MCF 10A (cell line): ENCODE data around the gene SHTN1. TPM values are rescaled to one million over a fixed set of nuclear protein-coding genes. Genes with fewer than 3 reads are reported as not detected.

Source experiments
- BruUV-seq: library from RNA; stranded (reverse); fragments of 400-500 nt; replicated peaks from 2 replicates; lab custom pipeline; 2021; lab: Mats Ljungman, UMichigan
- CTCF ChIA-PET: fragments of 300-600 bp; sonication (Branson Sonifier 250); formaldehyde crosslinking; extraction: SDS; loops from one replicate; lab custom pipeline; 2021; ENCODE audit warnings: antibody characterized with exemption, inconsistent platforms; lab: Yijun Ruan, JAX
- POLR2A ChIA-PET: fragments of 300-600, 350-650 bp; sonication (Branson Sonifier 250); formaldehyde crosslinking; extraction: SDS; loops from one replicate; lab custom pipeline; 2020; ENCODE audit warnings: antibody characterized with exemption, inconsistent platforms; lab: Yijun Ruan, JAX
- DNase-seq: peaks from one replicate; pipeline ENCODE4 v3.0.0-alpha.2; 2018; ENCODE audit not compliant: unreplicated experiment
- H3K27ac Mint-ChIP-seq: one replicate; pipeline ENCODE4 v1.8.0; 2022; ENCODE audit warnings: mild to moderate bottlenecking, low read depth, mixed read lengths; ENCODE audit not compliant: unreplicated experiment
- H3K27me3 Mint-ChIP-seq: one replicate; pipeline ENCODE4 v1.8.0; 2022; ENCODE audit warnings: mixed read lengths; ENCODE audit not compliant: insufficient read depth, unreplicated experiment
- H3K36me3 Mint-ChIP-seq: one replicate; pipeline ENCODE4 v1.8.0; 2022; ENCODE audit warnings: mild to moderate bottlenecking, moderate library complexity, mixed read lengths; ENCODE audit not compliant: insufficient read depth, unreplicated experiment
- H3K4me1 Mint-ChIP-seq: one replicate; pipeline ENCODE4 v1.8.0; 2022; ENCODE audit warnings: mixed read lengths; ENCODE audit not compliant: insufficient read depth, unreplicated experiment
- H3K4me3 Mint-ChIP-seq: one replicate; pipeline ENCODE4 v1.8.0; 2022; ENCODE audit warnings: mild to moderate bottlenecking, moderate library complexity, mixed read lengths; ENCODE audit not compliant: unreplicated experiment
- H3K9me3 Mint-ChIP-seq: one replicate; pipeline ENCODE4 v1.8.0; 2022; ENCODE audit warnings: mixed read lengths; ENCODE audit not compliant: unreplicated experiment
- CTCF ChIP-seq: fragments of 200-600 bp; IDR thresholded peaks from one replicate; pipeline ENCODE4 v1.8.0; 2022; ENCODE audit warnings: antibody characterized with exemption, mild to moderate bottlenecking; ENCODE audit not compliant: unreplicated experiment
- intact Hi-C: fragments of 100-400 bp; cut with micrococcal nuclease; formaldehyde crosslinking; loops from 2 replicates; pipeline ENCODE4 v1.14.1; 2022
- total RNA-seq: library from RNA; stranded (reverse); gene quantifications from 2 replicates; pipeline ENCODE4 v1.2.3, GENCODE V29; 2022

SHTN1 gene
- total RNA-seq, 1 experiment from 2014 or later: 39.2 TPM

- ChIA-PET POLR2A (interaction anchor here (1.6 kb wide), 1 partner anchor 22 kb away, joined by 4 read pairs; no protein-coding TSS in a partner anchor), CTCF (interaction anchor here (0.6 to 0.7 kb wide), 2 partner anchors 806 to 1579 kb away, joined by 3 read pairs; no protein-coding TSS in a partner anchor)
- intact Hi-C loops: no loop called here
- H3K27ac Mint-ChIP-seq: no peak overlapping the region
- no TSS peak for BruUV-seq
- H3K4me3 Mint-ChIP-seq: no peak overlapping the region
- H3K4me1 Mint-ChIP-seq: no peaks in the 10 kb centered on the region
- TF ChIP-seq CTCF: no peak
- H3K27me3 Mint-ChIP-seq: no peaks in the 10 kb centered on the region
- H3K9me3 Mint-ChIP-seq: no peaks in the 10 kb centered on the region
- peaks cover 61% of the 10 kb centered on the region for H3K36me3 Mint-ChIP-seq
- DNase-seq: no peak
These were observed 94.1 kb downstream of the SHTN1 start for GRCh38 chr10:116910910-116911309.

DNA sequence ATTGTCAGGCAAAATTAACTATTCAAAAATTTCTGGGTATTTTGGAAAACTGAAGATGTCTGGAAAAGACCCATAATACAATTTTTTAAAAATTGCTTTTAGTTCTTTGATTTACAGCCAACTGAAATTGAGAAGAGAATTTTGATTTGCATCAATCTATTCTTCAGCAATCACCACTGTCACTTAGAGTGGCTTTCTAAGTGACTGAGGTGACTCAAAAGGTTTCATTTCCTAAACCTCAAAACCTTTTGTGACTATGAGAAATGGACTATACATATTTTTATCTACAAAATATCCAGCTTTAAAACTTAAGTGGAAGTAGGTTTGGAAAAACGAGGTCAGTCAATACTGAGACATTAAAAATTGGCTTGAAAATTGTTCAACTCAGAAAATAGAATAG lies 95.7 kb downstream of the SHTN1 start:
- Mint-ChIP-seq H3K27me3 (no peaks in the 10 kb centered on the region), H3K36me3 (peaks cover 57% of the 10 kb centered on the region), H3K4me1 (no peaks in the 10 kb centered on the region), H3K27ac (no peak overlapping the region), H3K4me3 (no peak overlapping the region), H3K9me3 (no peaks in the 10 kb centered on the region)
- no TSS peak for BruUV-seq
- TF ChIP-seq CTCF: no peak
- ChIA-PET CTCF (no interaction called here), POLR2A (no interaction called here)
- DNase-seq: no peak
- intact Hi-C loops: no loop called here

DNA sequence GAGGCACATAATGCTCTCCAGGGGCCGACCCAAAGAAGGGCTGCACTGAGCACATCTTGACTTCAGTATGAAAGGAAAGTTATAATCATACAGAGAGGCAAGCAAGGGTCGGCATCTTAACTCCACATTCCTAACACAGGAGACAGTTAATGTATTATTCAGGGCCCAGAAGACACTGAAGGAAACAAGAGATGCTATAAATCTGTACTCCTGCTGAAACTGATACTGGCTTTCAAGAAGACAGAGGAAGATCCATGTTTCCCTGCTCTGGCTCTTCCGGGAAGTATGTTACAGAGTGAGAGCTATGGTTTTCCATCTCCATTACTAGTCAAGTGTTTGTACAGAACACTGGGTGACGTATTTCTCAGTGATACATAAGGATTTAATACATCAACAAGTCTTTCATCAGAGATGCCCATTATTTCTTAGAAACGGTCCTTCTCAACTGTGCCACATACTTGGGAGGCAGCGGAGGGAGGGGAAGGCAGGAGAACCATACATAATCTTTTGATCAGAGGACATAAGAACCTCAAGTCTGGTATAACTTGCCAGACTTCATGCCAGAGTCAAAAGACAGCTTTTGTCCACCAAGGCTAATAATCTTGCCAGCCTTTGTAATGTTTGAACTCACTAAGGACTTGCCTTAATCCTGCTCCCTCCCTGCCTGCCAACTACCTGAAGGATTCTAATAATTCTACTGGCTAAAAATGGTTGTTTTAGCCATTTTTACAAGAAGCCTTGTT lies 97.6 kb downstream of the SHTN1 start:
- ChIA-PET POLR2A (no interaction called here), CTCF (no interaction called here)
- Mint-ChIP-seq H3K4me3 (no peak overlapping the region), H3K27ac (no peak overlapping the region), H3K36me3 (peaks cover 54% of the 10 kb centered on the region), H3K9me3 (no peaks in the 10 kb centered on the region), H3K27me3 (no peaks in the 10 kb centered on the region), H3K4me1 (no peaks in the 10 kb centered on the region)
- no peak for TF ChIP-seq CTCF
- no TSS peak for BruUV-seq
- intact Hi-C loops: no loop called here
- DNase-seq: no peak

GRCh38 chr10:116905845-116906210 lies 99.2 kb downstream of the SHTN1 start:
- no peaks in the 10 kb centered on the region for H3K9me3 Mint-ChIP-seq
- no peak for DNase-seq
- H3K4me3 Mint-ChIP-seq: no peak overlapping the region
- POLR2A ChIA-PET: interaction anchor here (0.6 to 1.3 kb wide), 3 partner anchors 11 to 282 kb away, joined by 3 to 4 read pairs (median 3); no protein-coding TSS in a partner anchor
- no peak for TF ChIP-seq CTCF
- H3K27me3 Mint-ChIP-seq: no peaks in the 10 kb centered on the region
- intact Hi-C loops: no loop called here
- no TSS peak for BruUV-seq
- CTCF ChIA-PET: interaction anchor here (0.6 kb wide), 1 partner anchor 10 kb away, joined by 3 read pairs; no protein-coding TSS in a partner anchor
- H3K36me3 Mint-ChIP-seq: peaks cover 47% of the 10 kb centered on the region
- H3K4me1 Mint-ChIP-seq: no peaks in the 10 kb centered on the region
- H3K27ac Mint-ChIP-seq: no peak overlapping the region
